ENCODE results near the gene STAB1. TPM values are rescaled to one million over a fixed set of nuclear protein-coding genes. Genes with fewer than 3 reads are reported as not detected.

Gene STAB1
- total and polyA plus RNA-seq, 2 of the 8 experiments (the other 6 are each of a cell fraction or from before 2014, with no cell fraction given): 1.0 to 1.9 TPM

- no peak for TF ChIP-seq CHD7 (IDR thresholded peaks at IDR 0.05; ENCODE audit: insufficient replicate concordance, low read length)
- TF ChIP-seq TAF7 (optimal IDR thresholded peaks at IDR 0.05; ENCODE audit: borderline replicate concordance, low read depth, low read length): no peak
- no peak for TF ChIP-seq ATF2 (IDR thresholded peaks at IDR 0.05; ENCODE audit: low read length)
- TF ChIP-seq PHF8 (conservative IDR thresholded peaks at IDR 0.05; ENCODE audit: low read depth, low read length): no peak
- TF ChIP-seq KDM4A (IDR thresholded peaks at IDR 0.05; ENCODE audit: low read depth, low read length, severe bottlenecking): no peak
- no peak for TF ChIP-seq SP2 (IDR thresholded peaks at IDR 0.05; ENCODE audit: low read length)
- no peak for TF ChIP-seq NRF1 (IDR thresholded peaks at IDR 0.05; ENCODE audit: low read depth, low read length)
- TF ChIP-seq, protein P1, sequence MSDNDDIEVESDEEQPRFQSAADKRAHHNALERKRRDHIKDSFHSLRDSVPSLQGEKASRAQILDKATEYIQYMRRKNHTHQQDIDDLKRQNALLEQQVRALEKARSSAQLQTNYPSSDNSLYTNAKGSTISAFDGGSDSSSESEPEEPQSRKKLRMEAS (IDR thresholded peaks at IDR 0.05): no peak
- no peak for TF ChIP-seq CREB1 (IDR thresholded peaks at IDR 0.05)
- TF ChIP-seq ZNF274 (IDR thresholded peaks at IDR 0.05; ENCODE audit: borderline replicate concordance, extremely low read depth, low read length): no peak
Observed at GRCh38 chr3:52512727-52513126, 17.6 kb downstream of the STAB1 start (continued).
